Hematopoietic multipotent progenitor cell treated with erythropoietin and hydrocortisone succinate and interleukin-3 and kit ligand, for 4 days (in vitro differentiated cells): ENCODE results near the gene EBP.
"Not testable (repeated sequence)": the region's sequence is repeated elsewhere in the genome, so short reads cannot be mapped to it uniquely, and the experiment has no call there.

ENCODE experiments used
- DNase-seq: peaks from one replicate; pipeline ENCODE4 v3.0.0-alpha.2; 2015

Gene EBP

DNA sequence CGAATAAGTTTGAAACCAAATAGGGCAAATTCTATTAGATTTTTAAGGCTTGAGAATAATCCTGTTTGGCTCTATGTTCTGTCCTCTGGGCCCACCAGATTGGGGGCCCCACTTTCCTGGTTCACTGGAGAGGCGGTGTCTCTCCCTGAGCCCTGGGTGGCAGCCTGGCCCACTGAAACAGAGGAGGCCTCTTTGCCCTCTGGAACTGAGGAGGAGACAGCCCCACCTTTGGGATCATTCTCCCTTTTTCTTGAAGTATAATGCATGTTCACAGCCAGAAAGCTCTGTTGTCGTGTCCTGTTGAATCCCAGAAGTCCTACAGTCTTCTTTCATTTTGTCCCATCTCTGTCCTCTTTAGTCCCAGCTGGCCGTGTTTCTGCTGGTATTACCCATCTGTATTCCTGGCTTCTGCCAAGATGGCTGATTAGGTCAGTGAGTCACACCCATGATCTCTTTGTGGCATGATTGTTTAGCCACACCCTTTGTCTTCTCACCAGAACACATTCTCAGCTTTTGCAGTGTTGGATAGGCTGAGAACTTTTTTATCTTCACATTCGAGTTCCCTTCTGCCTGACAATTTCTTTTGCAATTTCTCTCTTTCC, 9.9 kb downstream of the EBP start:
- DNase-seq, result peak; percentile 89

DNA sequence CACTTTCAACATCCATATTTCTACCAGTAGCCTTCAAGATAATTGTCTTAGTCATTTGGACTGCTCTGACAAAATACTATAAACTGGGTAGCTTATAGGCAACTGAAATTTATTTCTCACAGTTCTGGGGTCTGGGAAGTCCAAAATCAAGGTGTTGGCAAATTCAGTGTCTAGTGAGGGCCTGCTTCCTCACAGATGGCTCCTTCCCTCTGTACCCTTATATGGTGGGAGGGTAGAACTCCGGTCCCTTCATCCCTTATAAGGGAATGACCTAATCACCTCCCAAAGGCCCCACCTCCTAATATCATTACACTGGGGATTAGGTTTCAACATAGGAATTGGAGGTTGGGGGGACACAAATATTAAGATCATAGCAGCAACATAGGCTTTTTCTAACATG, 10.6 kb downstream of the EBP start:
- no peak for DNase-seq

DNA sequence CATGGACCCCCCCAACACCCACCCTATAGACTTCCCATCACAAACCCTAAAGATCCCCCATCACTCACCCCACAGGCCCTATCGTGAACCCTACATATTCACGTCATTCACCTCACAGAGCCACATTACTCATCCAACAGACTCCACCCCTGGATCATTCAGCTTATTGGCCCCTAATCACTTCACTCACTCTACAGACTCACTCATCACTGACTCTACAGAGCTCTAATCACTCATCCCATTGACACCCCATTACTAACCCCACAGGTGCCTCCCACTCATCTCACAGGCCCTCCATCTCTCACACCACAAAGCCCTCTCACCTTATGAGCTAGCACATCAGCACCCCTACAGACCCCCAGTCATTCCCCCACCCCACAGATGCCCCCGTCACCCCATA, 11.6 kb downstream of the EBP start:
- no peak for DNase-seq

DNA sequence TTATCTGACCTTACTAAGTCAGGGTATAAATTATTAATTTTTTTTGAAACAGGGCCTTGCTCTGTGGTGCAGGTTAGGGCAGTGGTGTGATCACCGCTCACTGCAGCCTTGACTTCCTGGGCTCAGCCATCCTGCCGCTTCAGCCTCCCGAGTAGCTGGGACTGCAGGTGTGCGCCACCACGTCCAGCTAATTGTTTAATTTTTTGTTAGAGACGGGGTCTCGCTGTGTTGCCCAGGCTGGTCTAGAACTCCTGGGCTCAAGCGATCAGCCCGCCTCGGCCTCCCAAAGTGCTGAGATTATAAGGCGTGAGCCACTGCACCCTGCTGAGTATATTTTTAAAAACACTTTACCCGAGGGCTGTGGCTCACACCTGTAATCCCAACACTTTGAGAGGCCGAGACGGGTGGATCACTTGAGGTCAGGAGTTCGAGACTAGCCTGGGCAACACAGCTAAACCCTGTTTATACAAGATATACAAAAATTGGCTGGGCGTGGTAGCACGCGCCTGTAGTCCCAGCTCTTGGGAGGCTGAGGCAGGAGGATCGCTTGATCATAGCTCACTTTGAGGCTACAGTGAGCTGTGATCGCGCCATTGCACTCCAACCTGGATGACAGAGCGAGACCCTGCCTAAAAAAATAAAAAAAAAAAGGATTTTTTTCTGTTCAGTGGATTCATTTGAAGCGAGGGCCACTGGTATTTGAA, 17.2 kb downstream of the EBP start:
- no peak for DNase-seq

DNA sequence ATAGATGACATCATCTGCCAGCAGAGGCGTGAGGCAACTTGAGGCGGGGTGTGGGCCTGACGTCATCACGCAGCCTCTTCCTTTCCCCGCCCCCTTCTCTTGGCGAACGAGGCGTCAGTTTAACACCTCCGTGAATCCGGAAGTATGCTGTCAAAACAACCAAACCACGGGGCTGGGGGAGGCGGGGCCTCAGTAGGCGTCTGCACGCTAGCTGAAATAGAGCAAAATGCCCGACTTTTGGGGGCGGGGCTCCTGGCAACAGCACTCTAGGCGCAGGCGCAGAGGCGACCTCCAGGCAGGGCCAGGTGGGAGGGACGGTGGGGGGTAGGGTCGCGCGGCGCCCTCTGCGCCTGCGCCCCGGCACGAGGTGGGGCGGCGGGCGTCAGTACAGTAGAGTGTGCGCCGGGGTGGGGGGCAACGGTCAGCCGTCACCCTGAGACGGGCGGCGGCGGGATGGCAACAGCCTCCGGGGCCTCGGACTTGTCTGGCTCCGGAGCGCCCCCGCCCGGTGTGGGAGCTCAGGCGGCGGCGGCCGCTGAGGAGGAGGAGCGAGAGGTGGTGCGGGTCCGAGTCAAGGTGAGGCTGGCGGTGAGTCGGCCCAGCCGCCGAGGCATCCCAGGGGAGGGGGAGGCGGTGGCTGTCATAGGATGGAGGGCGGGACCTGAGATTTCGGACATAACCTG, 17.9 kb downstream of the EBP start, which contains the start of gene TBC1D25:
Gene TBC1D25, plus strand, starts transcription at position 370 of the 683 bp plus-strand sequence. Its CDS starts 84 bp downstream, at position 454.
- DNase-seq, result peak; percentile 99

DNA sequence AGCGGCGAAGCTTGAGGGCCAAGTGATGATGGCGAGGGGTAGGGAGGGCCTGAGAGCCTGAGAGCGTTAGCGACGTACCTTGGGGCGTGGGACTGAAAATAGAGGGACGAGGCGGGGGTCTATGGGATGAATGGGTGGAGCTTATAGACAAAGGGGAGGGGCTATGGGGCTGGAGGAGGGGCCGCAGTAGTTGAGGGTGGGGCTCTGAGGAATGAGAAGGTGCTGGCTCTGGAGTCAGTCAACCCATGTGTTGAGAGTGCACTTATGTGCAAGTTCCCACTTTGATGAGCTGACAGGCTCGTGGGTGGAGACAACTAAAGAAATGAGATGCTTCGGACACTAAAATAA, 18.4 kb downstream of the EBP start:
- peak; percentile 62 for DNase-seq

DNA sequence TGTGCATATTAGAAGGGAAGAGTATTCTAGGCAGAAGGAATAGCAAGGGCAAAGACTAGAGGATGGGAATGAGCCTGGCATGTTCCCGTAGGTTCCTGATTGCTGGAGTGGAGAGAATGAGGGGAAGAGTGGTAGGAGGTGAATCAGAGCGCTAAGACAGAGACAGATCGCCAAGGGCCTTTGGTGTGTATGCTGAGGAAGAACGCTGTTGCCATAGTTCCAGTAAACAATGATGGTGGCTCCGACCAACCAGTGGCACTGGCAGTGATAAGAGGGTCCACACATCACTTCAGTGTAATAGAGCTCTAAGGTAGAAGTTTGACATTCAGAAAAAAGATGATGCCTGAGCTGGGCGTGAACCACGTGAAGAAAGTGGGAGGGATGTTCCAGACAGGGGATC, 18.9 kb downstream of the EBP start:
- no peak for DNase-seq

DNA sequence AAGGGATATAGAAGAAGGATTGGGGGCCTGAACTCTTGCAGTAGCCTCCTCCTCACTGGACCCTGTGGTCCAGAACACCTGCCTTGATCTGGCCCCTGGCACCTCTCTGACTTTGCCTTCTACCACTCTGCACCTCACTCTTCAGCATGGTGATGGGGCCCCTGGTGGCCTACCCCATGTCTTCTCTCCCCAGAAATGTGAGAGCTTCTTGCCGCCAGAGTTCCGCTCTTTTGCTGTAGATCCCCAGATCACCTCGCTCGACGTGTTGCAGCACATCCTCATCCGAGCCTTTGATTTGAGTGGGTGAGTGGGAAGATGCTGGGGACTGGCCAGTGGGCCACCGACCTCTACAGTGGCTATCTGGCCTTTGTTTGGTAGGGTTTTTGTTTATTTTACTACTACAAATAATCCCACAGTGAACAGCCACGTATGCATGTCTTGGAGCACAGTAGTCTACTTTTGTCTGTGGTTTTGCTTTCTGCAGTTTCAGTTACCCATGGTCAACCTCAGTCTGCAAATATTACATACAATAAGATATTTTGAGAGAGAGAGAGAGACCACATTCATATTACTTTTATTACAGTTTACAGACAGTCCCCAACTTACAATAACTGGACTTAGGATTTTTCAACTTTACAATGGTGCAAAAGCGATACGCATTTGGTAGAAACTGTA, 19.7 kb downstream of the EBP start:
- DNase-seq, result no peak

DNA sequence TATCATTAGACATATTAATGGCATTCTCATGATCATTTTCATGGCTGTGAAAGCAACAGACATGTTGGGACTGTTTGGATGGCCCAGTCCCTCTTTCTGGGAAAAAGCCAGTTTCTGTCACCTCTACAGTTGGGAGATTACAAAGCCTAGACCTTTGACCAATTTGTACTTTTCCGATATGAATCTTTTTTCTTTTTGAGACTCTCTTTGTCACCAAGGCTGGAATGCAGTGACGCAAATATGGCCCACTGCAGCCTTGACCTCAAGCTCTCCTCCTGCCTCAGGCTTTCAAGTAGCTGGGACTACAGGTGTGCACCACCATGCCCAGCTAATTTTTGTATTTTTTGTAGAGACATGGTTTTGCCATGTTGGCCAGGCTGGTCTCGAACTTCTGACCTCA, 27.3 kb downstream of the EBP start:
- no peak for DNase-seq

DNA sequence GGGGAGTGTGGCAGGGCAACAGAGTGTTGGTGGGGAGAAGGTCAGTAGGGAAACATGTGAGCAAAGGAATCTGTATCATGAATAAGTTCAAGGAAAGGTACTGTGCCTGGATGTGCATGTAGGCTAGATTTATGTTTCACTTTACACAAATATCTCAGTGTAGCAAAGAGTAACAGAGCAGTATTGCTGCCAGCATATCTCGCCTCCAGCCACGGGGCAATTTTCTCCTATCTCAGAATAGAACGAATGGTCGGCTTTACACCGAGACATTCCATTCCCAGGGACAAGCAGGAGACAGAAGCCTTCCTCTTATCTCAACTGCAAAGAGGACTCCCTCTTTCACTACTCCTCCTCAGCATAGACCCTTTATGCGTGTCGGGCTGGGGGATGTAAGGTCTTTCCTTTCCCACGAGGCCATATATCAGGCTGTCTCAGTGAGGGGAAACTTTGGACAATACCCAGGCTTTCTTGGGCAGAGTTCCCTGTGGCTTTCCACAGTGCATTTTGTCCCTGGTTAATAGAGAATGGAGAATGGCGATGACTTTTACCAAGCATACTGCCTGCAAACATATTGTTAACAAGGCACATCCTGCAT, 34.2 kb downstream of the EBP start:
- not testable (repeated sequence) for DNase-seq

DNA sequence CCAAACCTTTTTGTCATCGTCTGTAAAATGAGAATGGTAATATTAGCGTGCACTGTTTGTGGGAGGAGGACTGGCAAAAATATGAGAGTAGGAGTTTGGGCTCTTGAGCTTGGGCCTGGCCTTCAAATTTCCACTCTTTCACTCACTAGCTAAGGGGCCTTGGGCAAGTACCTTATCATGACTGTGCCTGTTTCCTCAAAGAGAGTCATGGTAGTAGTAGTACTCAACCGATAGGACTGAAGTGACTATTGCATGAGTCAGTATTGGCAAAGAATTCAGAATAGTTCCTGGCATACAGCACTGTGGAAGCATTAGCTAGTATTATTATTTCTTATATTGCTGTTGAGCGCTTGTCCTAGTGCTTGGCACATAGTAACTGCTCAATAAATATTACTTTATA, 36.7 kb downstream of the EBP start:
- DNase-seq, result peak; percentile 33

DNA sequence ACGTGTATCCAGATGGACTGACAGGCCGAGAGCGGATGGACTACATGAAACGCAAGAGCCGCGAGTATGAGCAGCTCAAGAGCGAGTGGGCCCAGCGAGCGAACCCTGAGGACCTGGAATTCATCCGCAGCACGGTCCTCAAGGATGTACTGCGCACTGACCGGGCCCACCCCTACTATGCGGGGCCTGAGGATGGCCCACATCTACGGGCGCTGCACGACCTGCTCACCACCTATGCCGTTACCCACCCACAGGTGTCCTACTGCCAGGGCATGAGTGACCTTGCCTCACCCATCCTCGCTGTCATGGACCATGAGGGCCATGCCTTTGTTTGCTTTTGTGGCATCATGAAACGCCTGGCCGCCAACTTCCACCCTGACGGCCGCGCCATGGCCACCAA, 38.0 kb downstream of the EBP start:
- no peak for DNase-seq

DNA sequence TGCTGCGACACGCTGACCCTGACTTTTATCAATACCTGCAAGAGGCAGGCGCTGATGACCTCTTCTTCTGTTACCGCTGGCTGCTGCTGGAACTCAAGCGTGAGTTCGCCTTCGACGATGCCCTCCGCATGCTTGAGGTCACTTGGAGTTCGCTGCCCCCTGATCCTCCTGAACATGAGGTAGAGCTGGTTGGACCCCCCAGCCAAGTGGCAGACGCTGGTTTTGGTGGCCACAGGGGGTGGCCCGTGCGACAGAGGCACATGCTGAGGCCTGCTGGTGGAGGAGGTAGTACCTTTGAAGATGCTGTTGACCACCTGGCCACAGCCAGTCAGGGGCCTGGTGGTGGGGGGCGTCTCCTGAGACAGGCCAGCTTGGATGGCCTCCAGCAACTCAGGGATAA, 38.4 kb downstream of the EBP start:
- no peak for DNase-seq

DNA sequence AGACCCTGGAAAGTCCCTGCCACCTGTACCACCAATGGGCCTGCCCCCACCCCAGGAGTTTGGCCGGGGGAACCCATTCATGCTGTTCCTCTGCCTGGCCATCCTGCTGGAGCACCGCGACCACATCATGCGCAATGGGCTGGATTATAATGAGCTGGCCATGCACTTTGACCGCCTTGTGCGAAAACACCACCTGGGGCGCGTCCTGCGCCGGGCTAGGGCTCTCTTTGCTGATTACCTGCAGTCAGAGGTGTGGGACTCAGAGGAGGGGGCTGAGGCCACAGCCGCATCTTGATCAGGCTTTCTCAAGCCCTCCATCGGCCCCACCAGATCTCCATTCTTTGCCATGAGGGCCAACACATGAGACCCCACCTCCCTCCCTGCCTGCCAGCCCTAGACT, 39.1 kb downstream of the EBP start:
- no peak for DNase-seq

DNA sequence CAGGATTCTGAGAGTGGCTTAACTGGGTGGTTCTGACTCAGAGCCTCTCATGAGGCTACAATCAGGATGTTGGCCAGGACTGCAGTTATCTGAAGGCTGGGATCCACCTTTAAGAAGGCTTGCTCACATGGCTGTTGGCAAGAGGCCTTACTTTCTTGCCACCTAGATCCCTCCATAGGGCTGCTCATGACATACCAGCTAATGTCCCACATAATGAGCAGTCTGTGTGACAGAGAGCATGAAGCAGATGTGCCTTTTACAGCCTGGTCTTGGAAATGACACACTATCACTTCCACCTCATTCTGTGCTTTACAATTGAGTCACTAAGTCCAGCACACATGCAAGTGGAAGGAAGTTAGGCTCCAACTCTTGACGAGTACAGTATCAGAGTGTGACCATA, 48.4 kb downstream of the EBP start:
- DNase-seq, result no peak

DNA sequence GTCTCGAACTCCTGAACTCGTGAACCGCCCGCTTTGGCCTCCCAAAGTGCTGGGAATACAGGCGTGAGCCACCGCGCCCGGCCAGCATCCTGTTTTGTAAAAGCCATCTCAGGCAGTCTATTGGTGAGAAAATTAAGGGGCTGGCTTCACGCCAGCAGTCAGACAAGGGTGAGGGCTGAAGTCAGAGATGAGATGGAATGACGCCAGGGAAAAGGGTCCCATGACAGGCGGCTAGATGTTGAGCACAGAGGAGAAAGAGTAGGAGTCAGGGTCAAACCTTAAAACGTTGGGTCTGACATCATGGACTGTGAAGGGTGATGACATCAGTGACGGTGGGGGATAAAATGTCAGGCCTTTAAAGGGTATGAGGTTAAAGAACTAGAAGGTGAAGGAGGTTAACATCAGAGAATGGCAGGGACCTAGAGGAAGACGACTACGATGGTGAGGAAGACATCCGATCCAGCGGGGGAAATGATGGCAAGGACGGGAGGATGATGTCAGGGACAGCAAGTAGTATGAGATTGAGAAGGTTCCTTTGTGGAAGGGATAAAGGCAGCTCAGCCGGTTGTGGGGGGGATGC, 52.2 kb downstream of the EBP start:
- DNase-seq, result no peak

DNA sequence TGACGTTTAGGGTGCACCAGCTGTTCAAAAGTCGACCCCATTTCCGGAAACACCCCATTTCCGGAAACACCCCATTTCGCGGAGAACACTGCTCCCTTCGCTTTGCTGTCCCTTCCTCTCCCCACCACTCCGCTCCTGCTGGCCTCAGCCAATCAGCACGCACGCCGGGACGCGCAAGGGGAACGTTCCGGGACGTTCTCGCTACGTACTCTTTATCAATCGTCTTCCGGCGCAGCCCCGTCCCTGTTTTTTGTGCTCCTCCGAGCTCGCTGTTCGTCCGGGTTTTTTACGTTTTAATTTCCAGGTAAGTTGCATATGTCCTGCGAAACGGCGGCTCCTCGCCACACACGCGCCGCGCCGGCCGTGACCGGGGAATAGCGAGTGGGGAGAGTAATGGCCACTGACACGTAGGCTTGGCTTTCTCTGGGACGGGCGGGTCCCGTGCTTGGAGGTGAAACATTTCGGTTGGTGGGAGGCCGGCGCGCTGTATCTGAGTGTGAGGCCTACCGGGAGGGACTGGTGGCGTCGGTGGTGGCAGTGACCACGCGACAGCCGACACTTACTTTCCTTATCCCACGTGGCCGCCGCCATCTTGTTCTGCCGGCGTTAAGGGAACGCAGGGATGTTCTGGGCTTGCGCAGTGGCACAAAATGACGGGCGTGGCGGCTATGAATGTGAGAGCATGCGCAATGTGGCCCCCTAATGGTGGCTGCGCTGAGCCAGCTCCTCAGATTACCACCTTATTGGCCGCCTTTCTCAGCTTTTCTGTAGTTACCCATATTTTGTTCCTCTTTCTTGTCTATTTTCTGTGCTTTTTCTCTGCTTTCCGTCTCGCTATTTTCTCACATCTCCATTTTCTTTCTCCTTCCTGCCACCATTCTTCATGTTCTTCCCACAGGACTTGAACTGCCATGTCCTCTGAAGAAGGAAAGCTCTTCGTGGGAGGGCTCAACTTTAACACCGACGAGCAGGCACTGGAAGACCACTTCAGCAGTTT, 53.0 kb downstream of the EBP start, which contains the start of gene RBM3:
Gene RBM3, plus strand, starts transcription at position 215 of the 997 bp plus-strand sequence. Its CDS starts 697 bp downstream, at position 912.
- DNase-seq, result peak; percentile 97

DNA sequence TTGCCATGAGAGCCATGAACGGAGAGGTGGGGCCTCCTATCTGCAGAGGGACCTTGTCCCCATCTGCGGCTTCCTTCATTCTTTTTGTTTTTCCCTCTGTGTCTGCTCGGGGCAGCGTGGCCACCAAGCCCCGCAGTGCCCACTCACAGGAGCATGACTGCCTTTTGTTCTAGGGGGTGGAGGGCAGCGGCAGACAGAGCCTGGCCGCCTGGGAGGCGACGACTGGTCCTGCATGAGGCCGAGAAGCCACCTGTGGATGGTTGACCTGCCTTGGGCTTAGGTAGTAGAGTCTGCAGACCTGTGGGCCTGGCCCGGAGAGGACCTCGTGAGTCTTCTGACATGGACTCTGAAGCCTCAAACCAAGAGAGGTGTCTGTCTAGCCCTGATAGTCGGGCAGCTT, 54.0 kb downstream of the EBP start:
- no peak for DNase-seq

DNA sequence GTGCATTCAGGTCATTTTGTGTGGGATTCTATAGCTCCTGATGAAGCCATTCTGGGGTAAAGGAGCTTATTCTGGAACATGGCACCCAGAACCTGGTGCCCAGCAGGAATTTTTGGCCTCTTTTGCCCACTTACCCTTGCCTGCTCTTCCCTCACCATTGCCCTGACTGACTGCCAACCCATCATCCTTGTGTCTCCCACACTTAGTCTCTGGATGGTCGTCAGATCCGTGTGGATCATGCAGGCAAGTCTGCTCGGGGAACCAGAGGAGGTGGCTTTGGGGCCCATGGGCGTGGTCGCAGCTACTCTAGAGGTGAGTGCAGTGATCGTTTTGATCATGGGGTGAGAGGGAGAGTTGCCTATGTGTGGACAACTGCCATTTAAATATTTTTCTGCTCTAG, 54.5 kb downstream of the EBP start:
- no peak for DNase-seq
